ENCODE data around the gene SRSF1. TPM values are rescaled to one million over a fixed set of nuclear protein-coding genes. Genes with fewer than 3 reads are reported as not detected.

SRSF1 gene
- total and polyA plus RNA-seq, 2 of the 4 experiments (the other 2 are of a cell fraction), result 190 to 357 TPM

DNA sequence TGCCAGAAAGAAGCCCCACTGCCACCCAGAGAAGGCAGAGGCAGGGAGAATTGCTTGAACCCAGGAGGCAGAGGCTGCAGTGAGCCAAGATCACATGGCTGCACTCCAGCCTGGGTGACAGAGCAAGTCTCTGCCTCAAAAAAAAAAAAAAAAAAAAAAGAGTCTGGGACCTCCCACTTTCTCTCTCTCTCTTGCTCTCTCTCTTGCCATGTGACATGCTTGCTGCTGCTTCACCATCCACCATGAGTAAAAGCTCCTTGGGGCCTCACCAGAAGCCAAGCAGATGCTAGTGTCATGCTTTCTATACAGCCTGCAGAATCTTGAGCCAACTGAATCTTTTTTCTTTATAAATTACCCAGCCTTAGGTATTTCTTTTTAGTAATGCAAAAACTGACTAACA is 21.5 kb upstream of the SRSF1 start:
- intact Hi-C loops (cut with micrococcal nuclease), result no loop called here
- H3K14ac ChIP-seq (replicated peaks; ENCODE audit: low read depth, low read length), result no peak overlapping the region
- H4K8ac ChIP-seq (ENCODE audit: low read depth in 2 of 2, low read length in 2 of 2), result no peak overlapping the region
- H3K4me1 ChIP-seq (ENCODE audit: control insufficient read depth, insufficient read depth, low read length), result no peaks in the 10 kb centered on the region
- H2AK5ac ChIP-seq (ENCODE audit: low read depth, low read length), result no peak overlapping the region
- H3K4me2 ChIP-seq (ENCODE audit: low read depth, low read length), result no peak overlapping the region
- in situ Hi-C loops (cut with MboI; ENCODE audit: low sequenced_read_pairs), result no loop called here
- H3K56ac ChIP-seq (ENCODE audit: extremely low read depth, insufficient read depth, low read length), result no peak overlapping the region
- H2BK5ac ChIP-seq (ENCODE audit: low read depth, low read length, poor library complexity, severe bottlenecking), result no peak overlapping the region
- no peaks in the 10 kb centered on the region for H3K36me3 ChIP-seq (ENCODE audit: control insufficient read depth, insufficient read depth, low read length)
- H2AK9ac ChIP-seq (replicated peaks; ENCODE audit: low read depth, low read length, poor library complexity), result no peak overlapping the region
- ChIA-PET POLR2A (ENCODE audit: unreplicated experiment) (no interaction called here), CTCF (no interaction called here)
- no peak overlapping the region for H3K9ac ChIP-seq (ENCODE audit: low read depth, low read length)
- no peak overlapping the region for H3K23ac ChIP-seq (ENCODE audit: low read depth, low read length)
- H4K91ac ChIP-seq (ENCODE audit: insufficient read depth, low read depth, low read length), result no peak overlapping the region
- BruUV-seq (replicated peaks), result no TSS peak
- H3K27ac ChIP-seq (ENCODE audit: insufficient read depth, low read length), result no peak overlapping the region
- no peak overlapping the region for H3K4ac ChIP-seq (ENCODE audit: low read depth, low read length)
- peaks cover 4% of the 10 kb centered on the region for H3K27me3 ChIP-seq (ENCODE audit: control insufficient read depth, insufficient read depth, low read length)
- no peak overlapping the region for H2BK15ac ChIP-seq (ENCODE audit: low read depth, low read length)
- no peaks in the 10 kb centered on the region for H4K20me1 ChIP-seq (ENCODE audit: insufficient read depth, low read length)
- no peak overlapping the region for H3K18ac ChIP-seq (ENCODE audit: low read depth, low read length)
- TF ChIP-seq POLR2A (IDR thresholded peaks at IDR 0.05; ENCODE audit: low read depth, low read length), result no peak
- no peak for TF ChIP-seq MXI1 (IDR thresholded peaks at IDR 0.05; ENCODE audit: borderline replicate concordance, low read depth, low read length)
- no peak for TF ChIP-seq BHLHE40 (IDR thresholded peaks at IDR 0.05; ENCODE audit: low read depth, low read length)
- TF ChIP-seq CEBPB (IDR thresholded peaks at IDR 0.05; ENCODE audit: low read depth, low read length), result no peak
- TF ChIP-seq, protein P1, sequence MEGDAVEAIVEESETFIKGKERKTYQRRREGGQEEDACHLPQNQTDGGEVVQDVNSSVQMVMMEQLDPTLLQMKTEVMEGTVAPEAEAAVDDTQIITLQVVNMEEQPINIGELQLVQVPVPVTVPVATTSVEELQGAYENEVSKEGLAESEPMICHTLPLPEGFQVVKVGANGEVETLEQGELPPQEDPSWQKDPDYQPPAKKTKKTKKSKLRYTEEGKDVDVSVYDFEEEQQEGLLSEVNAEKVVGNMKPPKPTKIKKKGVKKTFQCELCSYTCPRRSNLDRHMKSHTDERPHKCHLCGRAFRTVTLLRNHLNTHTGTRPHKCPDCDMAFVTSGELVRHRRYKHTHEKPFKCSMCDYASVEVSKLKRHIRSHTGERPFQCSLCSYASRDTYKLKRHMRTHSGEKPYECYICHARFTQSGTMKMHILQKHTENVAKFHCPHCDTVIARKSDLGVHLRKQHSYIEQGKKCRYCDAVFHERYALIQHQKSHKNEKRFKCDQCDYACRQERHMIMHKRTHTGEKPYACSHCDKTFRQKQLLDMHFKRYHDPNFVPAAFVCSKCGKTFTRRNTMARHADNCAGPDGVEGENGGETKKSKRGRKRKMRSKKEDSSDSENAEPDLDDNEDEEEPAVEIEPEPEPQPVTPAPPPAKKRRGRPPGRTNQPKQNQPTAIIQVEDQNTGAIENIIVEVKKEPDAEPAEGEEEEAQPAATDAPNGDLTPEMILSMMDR (conservative IDR thresholded peaks at IDR 0.05; ENCODE audit: low read depth, low read length), result no peak
- TF ChIP-seq NFE2L2 (IDR thresholded peaks at IDR 0.05; ENCODE audit: low read depth, low read length), result no peak
- no peak for TF ChIP-seq FOS (IDR thresholded peaks at IDR 0.05; ENCODE audit: low read depth, low read length)
- TF ChIP-seq USF2 (IDR thresholded peaks at IDR 0.05; ENCODE audit: low read depth, low read length), result no peak
- no peak for TF ChIP-seq CHD1 (IDR thresholded peaks at IDR 0.05; ENCODE audit: low read depth, low read length)
- no peak for TF ChIP-seq MAFK (IDR thresholded peaks at IDR 0.05; ENCODE audit: low read depth, low read length)
- TF ChIP-seq SMC3 (IDR thresholded peaks at IDR 0.05; ENCODE audit: low read depth, low read length), result no peak
- TF ChIP-seq RCOR1 (IDR thresholded peaks at IDR 0.05; ENCODE audit: insufficient replicate concordance, low read length), result no peak
- no peak for TF ChIP-seq ELK1 (IDR thresholded peaks at IDR 0.05; ENCODE audit: borderline replicate concordance, low read depth, low read length)
- no peak for TF ChIP-seq MAZ (IDR thresholded peaks at IDR 0.05; ENCODE audit: borderline replicate concordance, low read depth, low read length)
- H2BK20ac ChIP-seq (ENCODE audit: low read depth, low read length), result no peak overlapping the region
- no peaks in the 10 kb centered on the region for H3K9me3 ChIP-seq (ENCODE audit: control insufficient read depth, insufficient read depth, low read length)
- no peaks in the 10 kb centered on the region for H3K79me1 ChIP-seq (ENCODE audit: low read depth in 1 of 2, low read length in 2 of 2)
- dilution Hi-C loops (cut with HindIII; ENCODE audit: low sequenced_read_pairs, unreplicated experiment), result no loop called here
- H4K5ac ChIP-seq (ENCODE audit: low read depth, low read length), result no peak overlapping the region
- ATAC-seq (ENCODE audit: low read depth) (no peak), DNase-seq (no peak)
- no peak overlapping the region for H2BK120ac ChIP-seq (ENCODE audit: low read depth, low read length)
- no peaks in the 10 kb centered on the region for H3K9me1 ChIP-seq (ENCODE audit: insufficient read depth, low read length)
- H3K4me3 ChIP-seq (ENCODE audit: insufficient read depth, low read depth, low read length), result no peak overlapping the region
- no peak overlapping the region for H2AFZ ChIP-seq (replicated peaks; ENCODE audit: low read length, poor library complexity)

Measured in IMR-90 (cell line).